ENCODE data around the gene YY1.
"Not testable (repeated sequence)": the region's sequence is repeated elsewhere in the genome, so short reads cannot be mapped to it uniquely, and the experiment has no call there.

The YY1 gene

DNA sequence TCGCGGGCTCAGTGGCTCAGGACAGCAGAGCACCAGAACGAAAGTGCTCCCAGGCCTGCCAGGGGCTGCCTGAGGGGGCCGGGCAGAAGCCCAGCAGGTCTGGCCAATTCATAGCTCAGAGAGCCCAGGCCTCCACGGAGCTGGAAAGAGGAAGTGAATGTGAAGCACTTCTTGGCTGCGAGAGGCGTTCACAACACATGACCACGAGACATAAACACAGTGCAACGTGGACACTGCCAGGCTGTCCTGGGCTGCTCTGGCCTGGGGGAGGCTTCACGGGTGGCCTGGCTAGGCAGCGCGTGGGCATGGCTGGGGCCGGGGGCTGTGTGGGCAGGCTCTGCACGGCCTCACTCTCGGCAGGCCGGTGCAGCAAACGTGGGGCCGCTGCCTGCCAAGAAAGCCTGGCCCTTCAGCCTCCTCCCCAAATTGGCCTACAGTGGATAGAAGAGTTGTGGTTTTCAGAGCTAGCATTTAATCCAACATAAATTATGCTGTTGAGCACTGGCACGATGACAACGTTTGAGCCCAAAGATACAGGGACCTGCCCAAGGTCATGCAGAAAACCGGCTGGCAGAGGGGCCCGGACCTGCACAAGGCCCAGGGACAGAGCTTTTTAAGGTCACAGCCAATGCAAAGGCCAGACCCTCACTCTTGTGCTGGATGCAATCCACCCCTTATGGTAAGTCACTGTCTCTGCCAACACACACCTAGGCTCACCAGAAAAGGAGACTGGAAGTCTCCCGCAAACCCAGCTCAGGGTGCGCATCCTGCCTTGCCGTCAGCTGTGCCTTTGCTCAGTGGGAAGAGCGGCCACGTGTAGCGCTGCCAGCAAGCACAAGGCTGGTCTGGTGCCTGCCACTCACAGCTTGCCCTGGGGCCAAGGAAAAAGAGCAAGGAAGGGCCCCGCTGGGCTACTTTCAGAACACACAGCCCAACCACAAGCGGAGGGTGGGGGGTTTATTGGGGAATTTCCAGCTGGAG is 58.7 kb downstream of the YY1 start:
- no peak for DNase-seq

GRCh38 chr14:100298551-100299237 is 59.8 kb downstream of the YY1 start:
- no peak for DNase-seq

DNA sequence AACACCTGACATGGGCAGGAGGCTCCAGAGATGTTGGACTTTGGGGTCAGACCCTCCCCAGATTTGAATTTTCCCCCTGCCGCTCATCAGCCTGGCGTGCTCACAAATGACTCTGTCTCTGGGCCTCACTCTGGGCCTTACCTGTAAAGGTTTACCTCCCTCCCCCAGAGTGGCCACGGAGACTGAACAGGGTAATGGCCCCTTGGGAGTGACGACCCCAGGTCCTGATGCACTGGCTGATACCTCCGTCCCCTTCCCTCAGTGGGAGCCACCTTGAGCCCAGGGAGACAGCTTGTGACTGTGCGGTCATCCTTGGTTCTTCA is 60.3 kb downstream of the YY1 start:
- no peak for DNase-seq

DNA sequence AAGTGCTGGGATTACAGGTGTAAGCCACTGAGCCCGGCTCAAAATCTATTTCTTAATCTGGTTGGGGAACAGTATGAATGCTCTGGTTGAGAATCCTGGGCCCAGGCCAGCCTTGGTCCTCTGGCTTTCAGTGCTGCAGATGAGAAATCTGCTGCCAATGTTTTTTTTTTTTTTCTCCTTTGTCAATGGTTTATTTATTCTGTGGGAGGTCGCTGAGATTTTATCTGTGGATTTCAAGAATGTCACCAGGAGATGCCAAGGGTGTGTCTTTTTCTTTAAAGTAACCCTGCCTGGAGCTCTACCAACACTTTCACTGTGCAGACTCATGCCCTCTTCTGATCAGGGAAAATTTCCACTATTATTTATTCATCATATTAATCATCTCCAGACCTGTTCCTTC is 63.7 kb downstream of the YY1 start:
- no peak for DNase-seq

DNA sequence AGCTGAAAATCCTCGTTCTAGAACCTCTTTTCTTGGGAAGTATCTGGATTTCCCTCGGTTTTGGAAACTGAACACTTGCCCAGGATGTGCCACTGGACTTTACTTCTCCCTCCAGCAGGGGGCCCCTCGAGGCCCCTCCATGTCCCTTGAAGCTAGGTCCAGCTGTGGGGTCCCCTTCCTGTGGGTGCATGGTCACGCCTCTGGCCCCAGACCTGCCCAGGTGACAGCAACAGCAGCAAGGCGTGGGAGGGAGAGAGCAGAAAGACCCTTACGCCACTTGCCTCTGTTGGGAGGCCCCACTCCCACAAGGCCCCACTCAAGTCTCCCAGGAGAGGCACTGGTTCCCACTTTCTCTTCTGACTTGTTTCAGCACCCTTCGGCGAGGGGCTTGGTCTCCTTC is 64.2 kb downstream of the YY1 start:
- no peak for DNase-seq

DNA sequence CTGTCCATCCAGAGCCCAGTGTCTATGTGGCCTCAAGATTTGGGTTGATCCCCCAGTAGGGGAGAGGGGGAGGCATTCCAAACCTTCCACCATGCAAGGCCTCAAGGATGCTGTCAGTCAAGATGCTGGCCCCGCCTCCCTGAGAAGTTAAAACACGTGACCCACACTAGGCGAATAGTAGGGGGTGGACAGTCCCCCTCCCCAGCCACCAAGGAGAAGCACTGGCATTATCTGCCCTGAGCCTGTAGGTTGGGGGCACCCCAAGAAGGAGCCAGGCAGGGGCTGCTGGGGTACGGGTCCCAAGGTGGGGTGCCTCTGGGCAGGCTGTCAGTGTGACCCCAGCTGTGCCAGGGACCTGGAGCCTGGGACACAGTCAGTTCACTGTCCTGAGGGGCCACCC is 65.0 kb downstream of the YY1 start:
- DNase-seq, result no peak

DNA sequence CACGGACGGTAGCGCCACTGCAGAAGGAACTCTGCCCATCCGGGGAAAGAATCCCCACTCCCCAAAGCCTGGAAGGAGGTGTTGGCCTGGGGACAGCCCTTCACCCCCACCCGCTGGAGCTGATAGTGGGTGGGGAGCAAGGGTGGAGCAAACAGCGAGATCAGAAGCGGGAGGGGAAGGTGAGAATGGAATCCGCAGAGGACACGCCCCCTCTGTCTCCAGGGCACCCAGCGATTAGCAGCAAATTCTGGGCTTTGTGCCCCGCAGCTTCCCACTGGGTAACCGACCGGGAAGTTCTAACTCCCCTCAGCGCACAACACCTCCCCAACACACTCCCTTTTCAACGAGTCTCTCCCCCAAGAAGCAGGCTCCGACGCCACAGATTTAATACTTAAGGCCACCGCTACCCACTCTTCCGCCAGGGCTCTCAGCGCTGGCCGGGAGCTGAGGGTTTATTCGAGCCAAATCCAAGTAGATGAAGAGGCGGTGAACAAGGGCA is 65.9 kb downstream of the YY1 start:
- DNase-seq, result no peak

GRCh38 chr14:100305324-100306100 is 66.6 kb downstream of the YY1 start:
- DNase-seq, result peak; percentile 19

GRCh38 chr14:100306101-100306997 is 67.4 kb downstream of the YY1 start, which contains the start of gene SLC25A29:
Gene SLC25A29, minus strand, starts transcription at chr14:100306444. Its CDS starts 212 bp downstream, at chr14:100306232.
- peak; percentile 60 for DNase-seq

DNA sequence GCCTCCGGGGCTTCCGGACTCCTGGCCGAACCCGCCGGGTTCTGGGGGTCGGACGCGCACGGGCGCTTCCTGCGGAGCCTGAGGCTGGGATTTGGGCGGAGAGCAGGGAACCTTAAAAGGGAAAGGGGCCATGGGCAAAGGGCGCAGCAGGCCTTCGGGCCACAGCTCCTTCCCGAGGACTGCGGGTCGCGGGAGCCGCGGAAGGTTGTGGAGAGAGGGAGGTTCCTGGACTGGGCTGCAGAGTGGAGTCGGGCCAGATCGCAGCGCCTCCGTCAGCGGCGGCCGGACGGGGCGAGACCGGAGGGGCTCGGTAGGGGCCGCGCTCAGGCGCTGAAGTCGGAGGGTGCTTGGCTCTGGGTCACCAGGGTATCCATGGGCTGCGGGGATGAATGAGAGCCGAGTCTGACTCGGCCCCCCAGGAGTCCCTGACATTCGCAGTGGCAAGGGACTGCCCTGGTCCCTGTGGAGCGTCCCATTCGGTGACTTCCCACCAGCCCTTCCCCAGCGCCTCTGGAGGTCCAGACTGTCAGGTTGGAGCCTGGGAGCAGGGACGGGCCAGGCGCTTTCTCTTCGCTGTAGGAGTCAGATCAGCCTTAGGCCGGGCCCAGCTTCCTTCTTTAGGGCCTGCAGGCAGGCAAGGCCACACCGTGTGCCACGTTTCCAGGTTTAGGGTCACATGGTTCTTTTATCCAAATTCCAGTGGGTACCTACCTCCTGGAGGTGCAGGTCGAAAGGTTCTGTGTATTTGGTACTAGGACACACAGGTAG is 68.2 kb downstream of the YY1 start:
- DNase-seq, result no peak

- no peak for DNase-seq
Measured at GRCh38 chr14:100307766-100308426, 69.0 kb downstream of the YY1 start.

- DNase-seq, result not testable (repeated sequence)
Measured at GRCh38 chr14:100308427-100308792, 69.5 kb downstream of the YY1 start.

DNA sequence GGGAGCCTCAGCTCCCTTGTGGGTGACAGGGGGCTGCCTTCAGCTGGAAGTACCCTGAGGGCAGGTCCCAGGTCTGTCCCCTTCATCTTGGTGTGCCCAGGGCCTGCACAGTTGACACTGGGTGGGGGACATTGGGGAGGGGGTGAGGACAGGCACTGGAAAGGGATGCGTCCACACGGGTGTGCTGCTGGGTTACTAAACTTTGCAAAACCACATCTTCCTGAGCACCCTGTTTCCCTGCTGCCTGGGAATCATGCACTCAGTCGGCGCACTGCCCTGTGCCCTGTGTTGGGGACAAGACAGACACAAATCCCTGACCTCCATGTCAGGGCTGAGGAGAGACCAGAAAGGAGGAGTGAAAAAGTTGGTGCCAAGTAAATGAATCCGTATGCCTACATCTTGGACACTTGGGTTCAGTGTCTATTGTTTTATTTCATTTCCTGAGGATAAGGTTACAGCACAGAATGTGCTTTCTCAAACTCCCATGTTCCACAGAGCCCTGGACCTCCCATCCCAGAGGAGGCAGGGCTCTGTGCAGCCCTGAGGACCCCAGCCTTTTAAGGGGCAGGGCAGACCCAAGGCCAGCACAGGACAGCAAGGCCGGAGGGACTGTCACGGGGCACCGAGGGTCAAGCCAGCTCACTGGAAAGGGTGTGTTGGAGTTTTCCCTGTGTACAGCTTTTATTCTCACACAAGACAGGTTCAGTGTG is 70.2 kb downstream of the YY1 start:
- DNase-seq, result no peak

DNA sequence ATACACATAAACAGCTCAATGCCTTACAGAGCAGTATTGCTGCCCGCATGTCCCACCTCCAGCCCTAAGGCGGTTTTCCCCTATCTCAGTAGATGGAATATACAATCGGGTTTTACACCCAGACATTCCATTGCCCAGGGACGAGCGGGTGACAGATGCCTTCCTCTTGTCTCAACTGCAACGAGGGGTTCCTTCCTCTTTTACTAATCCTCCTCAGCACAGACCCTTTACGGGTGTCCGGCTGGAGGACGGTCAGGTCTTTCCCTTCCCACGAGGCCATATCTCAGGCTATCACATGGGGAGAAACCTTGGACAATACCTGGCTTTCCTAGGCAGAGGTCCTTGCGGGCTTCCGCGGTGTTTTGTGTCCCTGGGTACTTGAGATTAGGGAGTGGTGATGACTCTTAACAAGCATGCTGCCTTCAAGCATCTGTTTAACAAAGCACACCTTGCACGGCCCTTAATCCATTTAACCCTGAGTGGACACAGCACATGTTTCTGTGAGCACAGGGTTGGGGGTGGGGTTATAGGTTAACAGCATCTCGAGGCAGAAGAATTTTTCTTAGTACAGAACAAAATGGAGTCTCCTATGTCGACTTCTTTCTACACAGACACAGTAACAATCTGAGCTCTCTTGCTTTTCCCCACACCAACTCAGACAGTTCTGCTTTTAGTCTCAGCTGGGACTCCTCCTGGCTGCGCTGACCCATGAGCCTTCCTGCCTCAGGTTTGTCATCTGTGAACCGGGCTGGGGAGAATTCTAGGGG is 73.3 kb downstream of the YY1 start:
- DNase-seq, result not testable (repeated sequence)

- no peak for DNase-seq
Measured at GRCh38 chr14:100312877-100313400, 74.0 kb downstream of the YY1 start.

- no peak for DNase-seq
Measured at GRCh38 chr14:100313464-100314230, 74.7 kb downstream of the YY1 start.

GRCh38 chr14:100314724-100315123 is 75.8 kb downstream of the YY1 start:
- no peak for DNase-seq

GRCh38 chr14:100317389-100317788 is 78.4 kb downstream of the YY1 start:
- DNase-seq, result no peak

All from effector CD8-positive, alpha-beta T cell (primary cell).